GM10248 (cell line): Measurements from ENCODE around the gene ITM2B.

Experiments used
- CTCF ChIA-PET: fragments of 300-600 bp; sonication (Branson Sonifier 250); formaldehyde crosslinking; extraction: SDS; loops from one replicate; lab custom pipeline; 2021; ENCODE audit warnings: antibody characterized with exemption; lab: Yijun Ruan, JAX
- POLR2A ChIA-PET: fragments of 350-650 bp; sonication (Branson Sonifier 250); formaldehyde crosslinking; extraction: SDS; loops from one replicate; lab custom pipeline; 2020; ENCODE audit warnings: antibody characterized with exemption; lab: Yijun Ruan, JAX
- DNase-seq: peaks from one replicate; pipeline ENCODE4 v3.0.0; 2012; ENCODE audit errors: extremely low spot score
- TF ChIP-seq, protein P1 (sequence below): IDR thresholded peaks from 2 replicates; pipeline ENCODE4 v1.5.1; 2012; ENCODE audit warnings: mild to moderate bottlenecking, low read depth; ENCODE audit errors: extremely low read depth, missing control alignments, control extremely low read depth

The ITM2B gene

DNA sequence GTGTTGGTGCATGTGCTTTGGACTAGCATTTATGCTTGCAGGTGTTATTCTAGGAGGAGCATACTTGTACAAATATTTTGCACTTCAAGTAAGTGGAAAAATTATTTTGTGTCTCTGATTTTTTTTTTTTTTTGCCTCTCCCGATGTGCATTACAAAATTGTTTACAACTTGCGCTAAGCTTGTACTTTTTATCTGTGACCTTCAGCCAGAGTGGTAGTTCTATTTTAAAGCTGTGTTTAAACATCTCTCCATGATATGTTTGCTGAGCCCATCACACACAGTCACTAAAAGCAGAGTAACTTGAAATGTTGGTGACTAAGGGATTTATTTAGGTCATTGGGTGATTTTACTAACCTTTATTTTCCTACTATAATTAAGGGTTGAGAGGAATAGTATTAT, 20.8 kb downstream of the ITM2B start:
- POLR2A ChIA-PET, result no interaction called here
- CTCF ChIA-PET, result no interaction called here
- no peak for DNase-seq
- TF ChIP-seq, protein P1, sequence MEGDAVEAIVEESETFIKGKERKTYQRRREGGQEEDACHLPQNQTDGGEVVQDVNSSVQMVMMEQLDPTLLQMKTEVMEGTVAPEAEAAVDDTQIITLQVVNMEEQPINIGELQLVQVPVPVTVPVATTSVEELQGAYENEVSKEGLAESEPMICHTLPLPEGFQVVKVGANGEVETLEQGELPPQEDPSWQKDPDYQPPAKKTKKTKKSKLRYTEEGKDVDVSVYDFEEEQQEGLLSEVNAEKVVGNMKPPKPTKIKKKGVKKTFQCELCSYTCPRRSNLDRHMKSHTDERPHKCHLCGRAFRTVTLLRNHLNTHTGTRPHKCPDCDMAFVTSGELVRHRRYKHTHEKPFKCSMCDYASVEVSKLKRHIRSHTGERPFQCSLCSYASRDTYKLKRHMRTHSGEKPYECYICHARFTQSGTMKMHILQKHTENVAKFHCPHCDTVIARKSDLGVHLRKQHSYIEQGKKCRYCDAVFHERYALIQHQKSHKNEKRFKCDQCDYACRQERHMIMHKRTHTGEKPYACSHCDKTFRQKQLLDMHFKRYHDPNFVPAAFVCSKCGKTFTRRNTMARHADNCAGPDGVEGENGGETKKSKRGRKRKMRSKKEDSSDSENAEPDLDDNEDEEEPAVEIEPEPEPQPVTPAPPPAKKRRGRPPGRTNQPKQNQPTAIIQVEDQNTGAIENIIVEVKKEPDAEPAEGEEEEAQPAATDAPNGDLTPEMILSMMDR, result no peak

DNA sequence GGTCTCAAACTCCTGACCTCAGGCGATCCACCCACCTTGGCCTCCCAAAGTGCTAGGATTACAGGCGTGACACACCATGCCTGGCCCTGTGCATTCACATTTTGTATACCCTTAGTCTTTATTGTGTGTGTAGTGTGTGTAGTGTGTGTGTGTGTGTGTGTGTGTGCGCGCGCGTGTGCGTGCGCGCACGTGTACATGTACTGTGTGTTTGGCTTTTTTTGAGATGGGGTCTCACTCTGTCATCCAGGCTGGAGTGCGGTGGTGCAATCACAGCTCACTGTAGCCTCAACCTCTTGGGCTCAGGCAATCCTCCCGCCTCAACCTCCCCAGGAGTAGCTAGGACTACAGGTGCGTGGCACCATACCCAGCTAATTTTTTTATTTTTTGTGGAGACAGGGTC, 22.1 kb downstream of the ITM2B start:
- DNase-seq, result no peak
- ChIA-PET CTCF (no interaction called here), POLR2A (no interaction called here)
- TF ChIP-seq, protein P1, result no peak

DNA sequence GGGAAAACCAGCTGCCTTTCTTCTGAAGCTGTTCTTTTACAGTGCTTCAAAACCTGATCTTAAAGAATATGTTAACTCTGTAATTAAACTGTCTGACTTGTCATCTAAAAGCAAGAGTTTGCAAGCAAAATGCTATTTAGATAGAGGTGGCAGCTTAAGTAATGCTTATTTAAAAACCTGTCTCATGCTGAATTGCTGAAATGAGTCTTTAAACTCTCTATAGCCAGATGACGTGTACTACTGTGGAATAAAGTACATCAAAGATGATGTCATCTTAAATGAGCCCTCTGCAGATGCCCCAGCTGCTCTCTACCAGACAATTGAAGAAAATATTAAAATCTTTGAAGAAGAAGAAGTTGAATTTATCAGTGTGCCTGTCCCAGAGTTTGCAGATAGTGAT, 22.9 kb downstream of the ITM2B start:
- ChIA-PET CTCF (no interaction called here), POLR2A (no interaction called here)
- TF ChIP-seq, protein P1, result no peak
- no peak for DNase-seq

DNA sequence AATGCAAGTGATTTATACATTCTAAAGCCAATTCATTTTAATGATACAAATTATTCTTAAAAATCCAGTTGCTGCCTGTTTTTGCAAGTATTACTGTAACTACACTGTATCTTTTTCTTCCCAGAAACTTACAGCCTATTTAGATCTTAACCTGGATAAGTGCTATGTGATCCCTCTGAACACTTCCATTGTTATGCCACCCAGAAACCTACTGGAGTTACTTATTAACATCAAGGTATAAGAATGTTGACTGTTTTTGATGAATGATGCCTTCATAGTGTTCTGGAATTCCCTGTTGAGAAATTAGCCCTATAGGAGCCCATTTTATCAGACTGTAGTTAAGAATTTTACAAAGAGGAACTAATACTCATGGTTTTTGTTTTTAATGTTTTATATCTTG, 25.0 kb downstream of the ITM2B start:
- CTCF ChIA-PET, result no interaction called here
- POLR2A ChIA-PET, result no interaction called here
- DNase-seq, result no peak
- TF ChIP-seq, protein P1, result no peak

DNA sequence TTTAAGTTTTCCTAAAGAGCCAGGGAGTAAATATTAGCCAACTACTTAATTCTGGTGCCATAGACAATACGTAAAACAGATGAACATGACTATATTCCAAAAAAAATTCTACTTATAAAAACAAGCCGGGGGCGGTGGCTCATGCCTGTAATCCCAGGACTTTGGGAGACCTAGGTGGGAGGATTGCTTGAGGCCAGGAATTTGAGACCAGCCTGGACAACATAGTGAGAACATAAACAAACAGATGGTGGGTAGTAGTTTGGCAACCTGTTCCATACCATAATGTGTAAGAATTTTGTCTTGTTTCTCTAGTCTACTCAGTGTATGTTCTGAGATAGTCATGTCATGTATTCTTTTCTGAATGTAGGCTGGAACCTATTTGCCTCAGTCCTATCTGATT, 25.4 kb downstream of the ITM2B start:
- DNase-seq, result no peak
- TF ChIP-seq, protein P1, result no peak
- ChIA-PET CTCF (no interaction called here), POLR2A (no interaction called here)

DNA sequence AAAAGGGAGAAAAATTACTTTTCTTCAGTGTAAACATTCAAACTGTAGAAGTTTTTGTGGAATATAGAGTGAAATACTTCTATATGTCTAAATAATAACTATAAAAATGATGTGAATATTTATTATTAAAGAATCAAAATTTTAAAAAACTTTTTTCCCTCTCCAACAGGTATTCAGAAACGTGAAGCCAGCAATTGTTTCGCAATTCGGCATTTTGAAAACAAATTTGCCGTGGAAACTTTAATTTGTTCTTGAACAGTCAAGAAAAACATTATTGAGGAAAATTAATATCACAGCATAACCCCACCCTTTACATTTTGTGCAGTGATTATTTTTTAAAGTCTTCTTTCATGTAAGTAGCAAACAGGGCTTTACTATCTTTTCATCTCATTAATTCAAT, 28.0 kb downstream of the ITM2B start:
- no peak for DNase-seq
- ChIA-PET CTCF (no interaction called here), POLR2A (no interaction called here)
- TF ChIP-seq, protein P1, result no peak

DNA sequence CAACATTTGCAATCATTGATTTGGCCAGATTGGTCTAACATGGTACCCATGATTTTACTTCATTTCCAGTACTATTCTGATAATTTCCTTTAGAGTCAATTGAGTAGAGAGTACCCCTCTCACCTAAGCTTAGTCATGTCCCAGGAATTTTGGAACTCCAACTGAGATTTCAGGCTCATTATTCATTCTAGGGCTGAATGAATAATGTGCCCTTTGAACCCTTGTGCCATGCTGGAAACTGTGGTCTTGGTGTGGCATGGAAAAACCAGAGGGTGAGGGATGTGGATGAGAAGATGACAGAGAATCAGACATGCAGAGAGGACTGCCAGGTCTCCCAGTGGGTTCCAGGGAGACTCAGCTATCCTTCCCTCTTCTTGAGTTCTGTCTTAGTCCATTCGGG, 30.2 kb downstream of the ITM2B start:
- CTCF ChIA-PET, result interaction anchor here (0.8 to 1.7 kb wide), 3 partner anchors 13 to 21 kb away, joined by 3 to 5 read pairs (median 4); no protein-coding TSS in a partner anchor

More for the DNA sequence above, 30.2 kb downstream of the ITM2B start:
- TF ChIP-seq, protein P1, result no peak
- POLR2A ChIA-PET, result no interaction called here
- no peak for DNase-seq
